HepG2 (cell line): ENCODE results near the gene SATB2. TPM values are rescaled to one million over a fixed set of nuclear protein-coding genes. Genes with fewer than 3 reads are reported as not detected.
A peak's percentile ranks its signal among the peaks of the same experiment; 100 is the strongest.

ENCODE experiments used
- DR1 ChIP-seq: sonication (generic); formaldehyde crosslinking; IDR thresholded peaks from 2 replicates; pipeline ENCODE4 v1.8.0; 2021; ENCODE audit warnings: mild to moderate bottlenecking, missing genetic modification reagents, inconsistent platforms
- GABPA ChIP-seq, 2 experiments: IDR thresholded peaks; 2 replicates each; pipeline ENCODE4 v1.6.1; 2011 to 2016; ENCODE audit warnings: low read depth in 2 of 2, low read length in 1 of 2, missing biosample characterization in 1 of 2, missing genetic modification characterization in 1 of 2
- HBP1 ChIP-seq: IDR thresholded peaks from 2 replicates; pipeline ENCODE4 v1.6.1; 2016; ENCODE audit warnings: low read depth, control low read depth
- HMGXB3 ChIP-seq: sonication (generic); formaldehyde crosslinking; IDR thresholded peaks from 2 replicates; pipeline ENCODE4 v1.4.0; 2020; ENCODE audit warnings: missing genetic modification reagents, borderline replicate concordance
- MED1 ChIP-seq: sonication (generic); formaldehyde crosslinking; IDR thresholded peaks from 2 replicates; pipeline ENCODE4 v1.4.0; 2020; ENCODE audit warnings: missing genetic modification reagents
- MIXL1 ChIP-seq: IDR thresholded peaks from 2 replicates; pipeline ENCODE4 v1.6.1; 2016
- MTERF4 ChIP-seq: sonication (generic); formaldehyde crosslinking; IDR thresholded peaks from 2 replicates; pipeline ENCODE4 v1.8.0; 2023; ENCODE audit warnings: mild to moderate bottlenecking, missing genetic modification reagents
- POLR2G ChIP-seq: fragments of 200-400 bp; formaldehyde crosslinking; IDR thresholded peaks from 2 replicates; pipeline ENCODE4 v1.6.1; 2018; ENCODE audit warnings: mild to moderate bottlenecking, low read depth, low read length, moderate library complexity
- RAD21 ChIP-seq: fragments of 450-650 bp; formaldehyde crosslinking; IDR thresholded peaks from 2 replicates; pipeline ENCODE4 v1.5.0; 2020; ENCODE audit warnings: mild to moderate bottlenecking
- SNRNP70 ChIP-seq: fragments of 200-400 bp; formaldehyde crosslinking; IDR thresholded peaks from 2 replicates; pipeline ENCODE4 v1.6.1; 2017; ENCODE audit warnings: mild to moderate bottlenecking, low read depth, low read length, moderate library complexity
- SPEN ChIP-seq: sonication (generic); formaldehyde crosslinking; IDR thresholded peaks from 2 replicates; pipeline ENCODE4 v1.5.1; 2020; ENCODE audit warnings: low read depth, mild to moderate bottlenecking, missing genetic modification reagents
- TBX2 ChIP-seq: sonication (generic); formaldehyde crosslinking; IDR thresholded peaks from 2 replicates; pipeline ENCODE4 v1.5.0; 2020; ENCODE audit warnings: missing genetic modification reagents, mild to moderate bottlenecking, borderline replicate concordance
- ZNF256 ChIP-seq: sonication (generic); formaldehyde crosslinking; conservative IDR thresholded peaks from 2 replicates; pipeline ENCODE4 v1.4.0; 2020; ENCODE audit warnings: missing genetic modification reagents
- ZNF260 ChIP-seq: sonication (generic); formaldehyde crosslinking; IDR thresholded peaks from 2 replicates; pipeline ENCODE4 v1.4.0; 2020; ENCODE audit warnings: missing genetic modification reagents, low read depth, mild to moderate bottlenecking, borderline replicate concordance
- ZNF280B ChIP-seq: sonication (generic); formaldehyde crosslinking; IDR thresholded peaks from 2 replicates; pipeline ENCODE4 v1.5.0; 2020; ENCODE audit warnings: missing genetic modification reagents, mild to moderate bottlenecking, borderline replicate concordance
- ZNF292 ChIP-seq: sonication (generic); formaldehyde crosslinking; IDR thresholded peaks from 2 replicates; pipeline ENCODE4 v1.8.1; 2022; ENCODE audit warnings: mild to moderate bottlenecking, low read depth, missing genetic modification reagents, borderline replicate concordance
- ZNF546 ChIP-seq: sonication (generic); formaldehyde crosslinking; conservative IDR thresholded peaks from 2 replicates; pipeline ENCODE4 v1.8.1; 2023; ENCODE audit warnings: mild to moderate bottlenecking, missing genetic modification reagents
- ZNF772 ChIP-seq: sonication (generic); formaldehyde crosslinking; IDR thresholded peaks from 2 replicates; pipeline ENCODE4 v1.5.0; 2020; ENCODE audit warnings: mild to moderate bottlenecking, missing genetic modification reagents
- ZNF782 ChIP-seq: sonication (generic); formaldehyde crosslinking; IDR thresholded peaks from 2 replicates; pipeline ENCODE4 v1.4.0; 2020; ENCODE audit warnings: missing genetic modification reagents, mild to moderate bottlenecking, borderline replicate concordance
- ZSCAN29 ChIP-seq: sonication (generic); formaldehyde crosslinking; conservative IDR thresholded peaks from 2 replicates; pipeline ENCODE4 v1.4.0; 2020; ENCODE audit warnings: mild to moderate bottlenecking, missing genetic modification reagents
- polyA plus RNA-seq, 8 experiments: library from polyadenylated mRNA; depleted of rRNA in 3 of 8; stranded (reverse) in 7 of 8; unstranded in 1 of 8; fragments of >200 nt; fragmentation: Illumina TruSeq in 4 of 8; extraction: Trizol in 4 of 8; gene quantifications; 2 replicates each; pipeline versions ENCODE4 v1.2.1 to v1.2.3, GENCODE V29; 2011 to 2016; ENCODE audit warnings: low read depth in 4 of 8, missing spikeins in 1 of 8, mixed read lengths in 1 of 8; ENCODE audit not compliant: insufficient read depth in 1 of 8
- total RNA-seq, 5 experiments: library from RNA; depleted of rRNA; stranded (reverse); fragments of >200 nt; fragmentation: Illumina TruSeq; extraction: Trizol; gene quantifications; 2 replicates each; pipeline ENCODE4 v1.2.3, GENCODE V29; 2016; ENCODE audit warnings: low read depth in 1 of 5

SATB2 gene
- total and polyA plus RNA-seq, 2 of the 13 experiments (the other 11 are each of a cell fraction or from before 2014, with no cell fraction given): 2.5 to 5.5 TPM

DNA sequence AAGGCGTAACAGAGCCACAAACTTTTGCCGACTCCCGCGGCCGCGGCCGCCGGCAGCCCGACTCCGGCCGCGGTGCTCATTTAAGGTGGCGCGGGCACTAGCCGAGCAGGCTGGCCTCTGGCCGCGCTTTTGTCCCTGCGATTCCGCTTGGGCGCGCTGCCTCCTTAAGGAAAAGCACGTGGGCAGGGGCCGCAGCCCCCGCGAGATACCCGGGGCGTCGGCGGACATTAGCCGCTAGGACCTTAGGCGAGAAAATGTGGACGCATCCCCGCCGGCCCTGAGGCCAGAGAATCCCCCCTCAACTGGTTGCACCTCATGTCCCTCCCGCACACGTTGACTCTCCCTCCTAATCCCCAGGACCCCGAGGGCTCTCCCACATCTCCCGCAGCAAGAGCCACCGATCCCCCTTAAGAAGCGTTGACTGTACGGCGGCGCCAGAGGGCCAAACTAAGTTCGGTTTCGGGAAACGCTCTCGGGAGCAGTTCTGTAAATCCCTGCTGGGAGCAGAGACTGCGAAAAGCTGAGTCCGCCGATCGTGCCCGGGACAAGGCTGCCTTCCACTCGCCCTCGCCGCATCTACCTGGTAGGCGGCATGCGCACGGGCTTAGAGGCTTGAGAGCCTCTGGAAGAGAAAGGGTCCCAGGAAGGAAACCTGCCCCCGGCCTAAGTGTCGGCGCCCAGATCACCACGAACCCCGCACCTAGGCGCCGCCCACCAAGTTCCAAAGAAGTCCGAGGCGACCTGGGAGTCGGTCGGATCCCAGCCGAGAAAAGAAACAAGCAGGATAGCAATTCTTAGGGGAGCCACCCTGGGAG, 1.8 kb upstream of the SATB2 start (continued):
- peak; percentile 78 for TF ChIP-seq HBP1
- TF ChIP-seq ZNF292: peak; percentile 70
- TF ChIP-seq ZNF280B (CRISPR knock-in tag): peak; percentile 78
- TF ChIP-seq TBX2 (CRISPR knock-in tag): peak; percentile 93
- peak; percentile 73; the same call in 1 of the 2 replicates for TF ChIP-seq ZNF546
- peak; percentile 54; the same call in 1 of the 2 replicates for TF ChIP-seq DR1 (CRISPR knock-in tag)
- TF ChIP-seq SPEN (CRISPR knock-in tag): peak; percentile 86
- TF ChIP-seq MTERF4 (CRISPR knock-in tag): peak; percentile 54; the same call in 1 of the 2 replicates
- TF ChIP-seq HMGXB3 (CRISPR knock-in tag): 0 out of 2 replicates have a peak, but pooled peaks have one; percentile 39
- no peak for TF ChIP-seq ZNF256 (CRISPR knock-in tag)
- peak; percentile 86 for TF ChIP-seq ZNF782 (CRISPR knock-in tag)
- peak; percentile 34; the same call in 1 of the 2 replicates for TF ChIP-seq RAD21
- TF ChIP-seq GABPA (IDR thresholded peaks at IDR 0.05; ENCODE audit: low read depth, low read length): no peak
- no peak for TF ChIP-seq GABPA (CRISPR knock-in tag; IDR thresholded peaks at IDR 0.05; ENCODE audit: low read depth)
- no peak for TF ChIP-seq SNRNP70
- TF ChIP-seq POLR2G: peak; percentile 83
- TF ChIP-seq ZNF260 (CRISPR knock-in tag): no peak
- 0 out of 2 replicates have a peak, but pooled peaks have one; percentile 88 for TF ChIP-seq ZNF772 (CRISPR knock-in tag)
- no peak for TF ChIP-seq ZSCAN29 (CRISPR knock-in tag)
- peak; percentile 54 for TF ChIP-seq MED1 (CRISPR knock-in tag)
- TF ChIP-seq MIXL1 (CRISPR knock-in tag): peak; percentile 49; the same call in 1 of the 2 replicates
